T-cell (primary cell): ENCODE data around the gene ANKS1A. TPM values are rescaled to one million over a fixed set of nuclear protein-coding genes. Genes with fewer than 3 reads are reported as not detected.

ENCODE experiments used
- ATAC-seq, 4 experiments: fragments of 200-7000 bp in 3 of 4; fragments of 150-1000 bp in 1 of 4; cut with Tn5 transposase; replicated peaks in 1 of 4; 1 replicate in 3 of 4; 2 replicates in 1 of 4; pipeline ENCODE4 v1.10.0; 2021; ENCODE audit warnings: moderate library complexity in 3 of 4, mild to moderate bottlenecking in 2 of 4, moderate number of reproducible peaks in 1 of 4
- CTCF ChIA-PET, 2 donors: fragments of 300-600 bp; sonication (Branson Sonifier 250); formaldehyde crosslinking; loops; one replicate each; lab custom pipeline; 2022; ENCODE audit warnings: antibody characterized with exemption in 2 of 2; lab: Charles Lee
- POLR2A ChIA-PET, 2 donors: fragments of 300-600 bp; sonication (Branson Sonifier 250); formaldehyde crosslinking; loops; one replicate each; lab custom pipeline; 2022; ENCODE audit warnings: antibody characterized with exemption in 2 of 2; lab: Charles Lee
- DNase-seq, 35 experiments: peaks; one replicate each; pipeline versions ENCODE4 v3.0.0 to v3.0.0-alpha.2; 2013 to 2023
- H3K27ac ChIP-seq: one replicate; pipeline ENCODE4 v1.5.1; 2013; ENCODE audit warnings: low read length
- H3K27me3 ChIP-seq, 2 experiments: replicated peaks in 1 of 2; 1 replicate in 1 of 2; 2 replicates in 1 of 2; pipeline versions ENCODE4 v1.6.1 to v1.7.0; 2013; ENCODE audit warnings: low read length in 1 of 2, mixed read lengths in 1 of 2; ENCODE audit not compliant: control insufficient read depth in 2 of 2, insufficient read depth in 2 of 2; ENCODE audit errors: extremely low read depth in 1 of 2
- H3K36me3 ChIP-seq, 2 donors: 1 replicate in 1 of 2; 2 replicates in 1 of 2; pipeline versions ENCODE4 v1.6.1 to v1.7.0; 2013; ENCODE audit warnings: low read length in 1 of 2; ENCODE audit not compliant: control insufficient read depth in 2 of 2, insufficient read depth in 1 of 2; ENCODE audit errors: extremely low read depth in 1 of 2
- H3K4me1 ChIP-seq, 2 experiments: 1 replicate in 1 of 2; 2 replicates in 1 of 2; pipeline versions ENCODE4 v1.6.1 to v1.7.0; 2013; ENCODE audit warnings: low read length in 2 of 2, mixed read lengths in 1 of 2; ENCODE audit not compliant: insufficient read depth in 2 of 2, control insufficient read depth in 1 of 2; ENCODE audit errors: extremely low read depth in 1 of 2
- H3K4me3 ChIP-seq, 2 donors: 1 replicate in 1 of 2; 2 replicates in 1 of 2; pipeline versions ENCODE4 v1.5.1 to v1.7.0; 2013; ENCODE audit warnings: mild to moderate bottlenecking in 2 of 2, low read length in 1 of 2, moderate library complexity in 1 of 2; ENCODE audit not compliant: control insufficient read depth in 1 of 2; ENCODE audit errors: extremely low read depth in 1 of 2
- H3K9me3 ChIP-seq: 2 replicates; pipeline ENCODE4 v1.7.0; 2013
- H3K27ac Mint-ChIP-seq, 2 donors: one replicate each; pipeline ENCODE4 v1.8.0; 2020 to 2021; ENCODE audit warnings: mild to moderate bottlenecking in 2 of 2, mixed read lengths in 2 of 2
- H3K27me3 Mint-ChIP-seq, 2 donors: one replicate each; pipeline ENCODE4 v1.8.0; 2021 to 2022; ENCODE audit warnings: mixed read lengths in 2 of 2
- H3K36me3 Mint-ChIP-seq: one replicate; pipeline ENCODE4 v1.8.0; 2021; ENCODE audit warnings: mixed read lengths
- H3K4me1 Mint-ChIP-seq, 3 donors: one replicate each; pipeline ENCODE4 v1.8.0; 2020 to 2022; ENCODE audit warnings: mixed read lengths in 3 of 3, mild to moderate bottlenecking in 1 of 3
- H3K4me3 Mint-ChIP-seq, 3 donors: one replicate each; pipeline ENCODE4 v1.8.0; 2020 to 2022; ENCODE audit warnings: mild to moderate bottlenecking in 3 of 3, mixed read lengths in 3 of 3, moderate library complexity in 3 of 3
- H3K9me3 Mint-ChIP-seq, 3 donors: one replicate each; pipeline ENCODE4 v1.8.0; 2020 to 2022; ENCODE audit warnings: mixed read lengths in 3 of 3
- WGBS: methylation state at CpG from one replicate; pipeline ENCODE4 v1.1.5; 2013; ENCODE audit warnings: missing lambda C conversion rate; ENCODE audit not compliant: insufficient coverage; 5-methylcytosine and 5-hydroxymethylcytosine counted together
- total RNA-seq, 35 experiments: library from RNA in 6 of 35; stranded (reverse) in 6 of 35; fragments of 120-200 nt in 1 of 35; gene quantifications; one replicate each; pipeline versions ENCODE4 v1.2.1 to v1.2.4 and lab custom pipeline; 2013 to 2026

ANKS1A gene
- total RNA-seq, 5 donors from 2014 or later (not counting 1 experiment from before 2014, with no cell fraction given) = 11.1 to 14.4 (median 11.7) TPM

DNA sequence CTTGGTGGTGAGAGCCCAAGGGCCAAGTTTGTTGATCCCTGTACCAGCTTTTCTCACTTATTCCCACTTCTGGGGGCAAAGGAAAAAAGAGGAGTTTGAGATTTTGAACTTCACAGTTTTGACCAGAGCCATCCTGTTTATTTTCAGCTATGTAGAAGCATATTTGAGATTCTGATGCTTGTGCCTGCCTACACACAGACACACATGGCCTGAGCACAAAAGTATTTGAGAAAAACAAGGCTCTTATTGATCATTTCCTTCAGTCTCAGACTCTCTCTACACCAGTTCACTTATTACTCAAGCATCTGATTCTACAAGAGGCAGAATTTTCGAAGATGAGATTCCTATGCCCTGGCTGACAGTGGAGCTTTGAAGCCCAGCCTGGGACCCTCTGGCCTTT, 151.3 kb downstream of the ANKS1A start:
- Histone ChIP-seq H3K9me3 (no peaks in the 10 kb centered on the region), H3K4me3 (no peak overlapping the region), H3K27ac (no peak overlapping the region), H3K27me3 (no peaks in the 10 kb centered on the region), H3K4me1 (no peaks in the 10 kb centered on the region), H3K36me3 (peaks cover 8 to 21% of the 10 kb centered on the region in 2 donors)
- H3K27me3 Mint-ChIP-seq = no peaks in the 10 kb centered on the region
- ATAC-seq = no peak
- H3K27ac Mint-ChIP-seq = no peak overlapping the region
- no peak overlapping the region for H3K4me3 Mint-ChIP-seq
- ChIA-PET CTCF (no interaction called here), POLR2A (no interaction called here)
- peaks cover 40% of the 10 kb centered on the region for H3K36me3 Mint-ChIP-seq
- WGBS = 100% methylated on average over 1 of the region's 1 CpG
- no peaks in the 10 kb centered on the region for H3K4me1 Mint-ChIP-seq
- H3K9me3 Mint-ChIP-seq = no peaks in the 10 kb centered on the region
- no peak for DNase-seq

GRCh38 chr6:35041086-35041861, 152.2 kb downstream of the ANKS1A start:
- Mint-ChIP-seq H3K27ac (no peak overlapping the region), H3K27me3 (no peaks in the 10 kb centered on the region), H3K36me3 (peaks cover 37% of the 10 kb centered on the region), H3K4me3 (no peak overlapping the region), H3K4me1 (peaks cover 0 to 2% (median under 1%) of the 10 kb centered on the region in 3 donors), H3K9me3 (no peaks in the 10 kb centered on the region)
- no peak overlapping the region for H3K4me3 ChIP-seq
- POLR2A ChIA-PET = no interaction called here
- ATAC-seq = no peak
- CTCF ChIA-PET = no interaction called here
- 79% methylated on average over 2 of the region's 4 CpGs for WGBS
- peaks cover 0 to 1% of the 10 kb centered on the region in 2 experiments for H3K4me1 ChIP-seq
- H3K36me3 ChIP-seq = peaks cover 8 to 21% of the 10 kb centered on the region in 2 donors
- H3K27ac ChIP-seq = no peak overlapping the region
- DNase-seq = no peak
- no peaks in the 10 kb centered on the region for H3K27me3 ChIP-seq
- H3K9me3 ChIP-seq = no peaks in the 10 kb centered on the region

GRCh38 chr6:35042031-35042815, 153.2 kb downstream of the ANKS1A start:
- H3K4me1 Mint-ChIP-seq = peaks cover 0 to 11% (median 10%) of the 10 kb centered on the region in 3 donors
- H3K9me3 Mint-ChIP-seq = no peaks in the 10 kb centered on the region
- no peak for DNase-seq
- Histone ChIP-seq H3K4me1 (peaks cover 0 to 8% of the 10 kb centered on the region in 2 experiments), H3K27me3 (no peaks in the 10 kb centered on the region), H3K27ac (no peak overlapping the region), H3K4me3 (no peak overlapping the region), H3K36me3 (peaks cover 8 to 21% of the 10 kb centered on the region in 2 donors), H3K9me3 (no peaks in the 10 kb centered on the region)
- H3K27ac Mint-ChIP-seq = no peak overlapping the region
- ChIA-PET CTCF (no interaction called here), POLR2A (no interaction called here)
- 93% methylated on average over 3 of the region's 9 CpGs for WGBS
- H3K36me3 Mint-ChIP-seq = peaks cover 37% of the 10 kb centered on the region
- ATAC-seq = no peak
- no peak overlapping the region for H3K4me3 Mint-ChIP-seq
- no peaks in the 10 kb centered on the region for H3K27me3 Mint-ChIP-seq

GRCh38 chr6:35043381-35044130, 154.5 kb downstream of the ANKS1A start:
- Mint-ChIP-seq H3K27me3 (no peaks in the 10 kb centered on the region), H3K36me3 (peaks cover 31% of the 10 kb centered on the region), H3K9me3 (no peaks in the 10 kb centered on the region), H3K27ac (no peak overlapping the region), H3K4me3 (no peak overlapping the region), H3K4me1 (peaks cover 0 to 19% (median 11%) of the 10 kb centered on the region in 3 donors)
- no peaks in the 10 kb centered on the region for H3K27me3 ChIP-seq
- DNase-seq (no peak), ATAC-seq (no peak)
- H3K27ac ChIP-seq = no peak overlapping the region
- no peak overlapping the region for H3K4me3 ChIP-seq
- H3K4me1 ChIP-seq = peaks cover 9 to 21% of the 10 kb centered on the region in 2 experiments
- WGBS = 93% methylated on average over 3 of the region's 4 CpGs
- ChIA-PET CTCF (no interaction called here), POLR2A (no interaction called here)
- peaks cover 8 to 16% of the 10 kb centered on the region in 2 donors for H3K36me3 ChIP-seq
- H3K9me3 ChIP-seq = no peaks in the 10 kb centered on the region

DNA sequence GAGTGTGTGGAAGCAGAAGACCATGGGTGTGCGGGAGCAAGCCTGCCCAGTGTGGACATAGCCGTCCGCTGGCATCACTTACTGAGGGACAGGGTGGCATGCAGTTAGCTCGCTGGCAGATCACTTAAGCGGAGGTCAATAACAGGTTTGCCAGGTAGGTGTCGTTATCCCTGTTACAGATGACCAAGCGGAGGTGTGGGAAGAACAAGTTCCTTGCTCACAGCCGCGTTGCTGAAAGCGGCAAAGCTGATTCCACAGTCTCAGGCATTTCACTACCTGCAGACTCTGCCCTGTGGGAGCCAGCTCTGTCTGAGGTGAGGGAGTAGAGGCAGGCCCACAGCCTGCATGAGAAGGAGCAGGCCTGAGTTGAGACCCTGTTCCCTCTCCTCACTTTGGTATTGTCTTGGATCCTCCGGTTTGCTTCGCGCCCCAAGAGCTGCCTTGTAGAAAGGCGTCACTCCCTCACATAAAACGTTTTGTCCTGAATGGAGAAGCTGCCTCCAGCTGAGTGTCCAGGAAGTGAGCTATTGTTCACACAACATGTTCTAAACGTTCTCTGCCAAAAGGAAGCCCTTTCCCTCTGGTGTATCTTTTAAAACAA, 155.2 kb downstream of the ANKS1A start:
- Histone ChIP-seq H3K36me3 (peaks cover 8 to 16% of the 10 kb centered on the region in 2 donors), H3K27ac (no peak overlapping the region)
- no peak overlapping the region for H3K27ac Mint-ChIP-seq

More for the DNA sequence above, 155.2 kb downstream of the ANKS1A start:
- H3K9me3 Mint-ChIP-seq = no peaks in the 10 kb centered on the region
- WGBS = 82% methylated on average over 13 of the region's 16 CpGs
- ChIA-PET POLR2A (no interaction called here), CTCF (no interaction called here)
- ATAC-seq = no peak
- no peak for DNase-seq
- H3K27me3 Mint-ChIP-seq = no peaks in the 10 kb centered on the region
- H3K36me3 Mint-ChIP-seq = peaks cover 31% of the 10 kb centered on the region
- Histone ChIP-seq H3K9me3 (no peaks in the 10 kb centered on the region), H3K27me3 (no peaks in the 10 kb centered on the region), H3K4me3 (no peak overlapping the region), H3K4me1 (peaks cover 14 to 23% of the 10 kb centered on the region in 2 experiments)
- peaks cover 0 to 19% (median 11%) of the 10 kb centered on the region in 3 donors for H3K4me1 Mint-ChIP-seq
- H3K4me3 Mint-ChIP-seq = no peak overlapping the region
